Fibroblast of upper back skin (primary cell): Measurements from ENCODE around the gene ZNF521.

ENCODE experiments used
- DNase-seq: peaks from one replicate; pipeline ENCODE4 v3.0.0-alpha.2; 2013

ZNF521 gene

GRCh38 chr18:25113566-25113965, 238.4 kb downstream of the ZNF521 start:
- DNase-seq, result no peak

- no peak for DNase-seq
These were observed 239.0 kb downstream of the ZNF521 start for GRCh38 chr18:25112821-25113434.

- DNase-seq, result peak; percentile 9
These were observed 240.3 kb downstream of the ZNF521 start for GRCh38 chr18:25111377-25112288.

GRCh38 chr18:25109484-25109883, 242.5 kb downstream of the ZNF521 start:
- peak; percentile 60 for DNase-seq

GRCh38 chr18:25103468-25104155, 248.4 kb downstream of the ZNF521 start:
- no peak for DNase-seq

GRCh38 chr18:25102662-25103061, 249.3 kb downstream of the ZNF521 start:
- DNase-seq, result no peak

GRCh38 chr18:25100418-25100817, 251.5 kb downstream of the ZNF521 start:
- DNase-seq, result no peak

GRCh38 chr18:25099895-25100294, 252.1 kb downstream of the ZNF521 start:
- peak; percentile 51 for DNase-seq

- DNase-seq, result peak; percentile 7
These were observed 254.4 kb downstream of the ZNF521 start for GRCh38 chr18:25097569-25098056.

- DNase-seq, result peak; percentile 43
These were observed 254.9 kb downstream of the ZNF521 start for GRCh38 chr18:25097057-25097456.

- no peak for DNase-seq
These were observed 258.8 kb downstream of the ZNF521 start for GRCh38 chr18:25093141-25093540.

GRCh38 chr18:25089470-25089869, 262.5 kb downstream of the ZNF521 start:
- no peak for DNase-seq

GRCh38 chr18:25086876-25087275, 265.1 kb downstream of the ZNF521 start:
- DNase-seq, result no peak

GRCh38 chr18:25081001-25081400, 271.0 kb downstream of the ZNF521 start:
- no peak for DNase-seq

- DNase-seq, result no peak
These were observed 271.8 kb downstream of the ZNF521 start for GRCh38 chr18:25080211-25080610.

- DNase-seq, result no peak
These were observed 273.8 kb downstream of the ZNF521 start for GRCh38 chr18:25077944-25078723.

GRCh38 chr18:25077038-25077943, 274.7 kb downstream of the ZNF521 start:
- peak; percentile 65 for DNase-seq

GRCh38 chr18:25075783-25076182, 276.2 kb downstream of the ZNF521 start:
- peak; percentile 84 for DNase-seq

GRCh38 chr18:25075331-25075730, 276.6 kb downstream of the ZNF521 start:
- no peak for DNase-seq

GRCh38 chr18:25074925-25075324, 277.0 kb downstream of the ZNF521 start:
- no peak for DNase-seq

- DNase-seq, result no peak
These were observed 279.8 kb downstream of the ZNF521 start for GRCh38 chr18:25072205-25072604.
